ENCODE results near the gene SAPCD2.

GRCh38 chr9:137038916-137039315 is 31.4 kb downstream of the SAPCD2 start:
- no peak for TF ChIP-seq CTCF (IDR thresholded peaks at IDR 0.05; ENCODE audit: low read length)
- TF ChIP-seq EZH2phosphoT487 (IDR thresholded peaks at IDR 0.05; ENCODE audit: low read length) = no peak
- no peak for TF ChIP-seq EZH2 (optimal IDR thresholded peaks at IDR 0.05; ENCODE audit: low read depth, low read length)

Data from MM.1S (cell line).